Type B pancreatic cell (in vitro differentiated cells): Measurements from ENCODE around the gene SH2D6. TPM values are rescaled to one million over a fixed set of nuclear protein-coding genes. Genes with fewer than 3 reads are reported as not detected.
"Not testable (repeated sequence)": the region's sequence is repeated elsewhere in the genome, so short reads cannot be mapped to it uniquely, and the experiment has no call there.

Experiments
- DNase-seq: peaks from one replicate; pipeline ENCODE4 v3.0.0; 2021; ENCODE audit warnings: mixed read lengths; ENCODE audit not compliant: unreplicated experiment; ENCODE audit errors: extremely low spot score
- H3K27ac Mint-ChIP-seq: 2 replicates; pipeline ENCODE4 v1.8.0; 2021; ENCODE audit warnings: mild to moderate bottlenecking, mixed read lengths
- H3K27me3 Mint-ChIP-seq: 2 replicates; pipeline ENCODE4 v1.8.0; 2021; ENCODE audit warnings: mixed read lengths
- H3K36me3 Mint-ChIP-seq: 2 replicates; pipeline ENCODE4 v1.8.0; 2021; ENCODE audit warnings: mixed read lengths
- H3K4me1 Mint-ChIP-seq: one replicate; pipeline ENCODE4 v1.8.0; 2021; ENCODE audit warnings: mixed read lengths; ENCODE audit not compliant: unreplicated experiment
- H3K4me3 Mint-ChIP-seq: 2 replicates; pipeline ENCODE4 v1.8.0; 2021; ENCODE audit warnings: mild to moderate bottlenecking, mixed read lengths
- H3K9me3 Mint-ChIP-seq: 2 replicates; pipeline ENCODE4 v1.8.0; 2021; ENCODE audit warnings: mixed read lengths
- CTCF ChIP-seq: fragments of 200-600 bp; sonication (generic); conservative IDR thresholded peaks from 2 replicates; pipeline ENCODE4 v1.5.0; 2021; ENCODE audit warnings: antibody characterized with exemption, mild to moderate bottlenecking
- total RNA-seq: library from RNA; stranded (reverse); gene quantifications from 2 replicates; pipeline ENCODE4 v1.2.1, GENCODE V29; 2021; ENCODE audit warnings: low replicate concordance

Gene SH2D6
- total RNA-seq, 1 donor from 2014 or later: 0.97 TPM

- H3K4me3 Mint-ChIP-seq: peak overlapping the region; percentile 25
- TF ChIP-seq CTCF: no peak
These were observed 41.4 kb upstream of the SH2D6 start for GRCh38 chr2:85377083-85377482.

GRCh38 chr2:85378257-85378656, 40.3 kb upstream of the SH2D6 start:
- no peak overlapping the region for H3K27ac Mint-ChIP-seq

More at GRCh38 chr2:85377083-85377482, 41.4 kb upstream of the SH2D6 start:
- no peaks in the 10 kb centered on the region for H3K27me3 Mint-ChIP-seq
- peaks cover 39% of the 10 kb centered on the region for H3K36me3 Mint-ChIP-seq
- H3K4me1 Mint-ChIP-seq: peaks cover 8% of the 10 kb centered on the region
- no peaks in the 10 kb centered on the region for H3K9me3 Mint-ChIP-seq
- DNase-seq: no peak
- no peak overlapping the region for H3K27ac Mint-ChIP-seq

GRCh38 chr2:85380048-85380447, 38.5 kb upstream of the SH2D6 start:
- H3K4me3 Mint-ChIP-seq: no peak overlapping the region
- peaks cover 38% of the 10 kb centered on the region for H3K36me3 Mint-ChIP-seq
- peaks cover 8% of the 10 kb centered on the region for H3K4me1 Mint-ChIP-seq
- DNase-seq: no peak
- H3K9me3 Mint-ChIP-seq: no peaks in the 10 kb centered on the region
- no peak for TF ChIP-seq CTCF
- H3K27ac Mint-ChIP-seq: no peak overlapping the region
- H3K27me3 Mint-ChIP-seq: no peaks in the 10 kb centered on the region

More at GRCh38 chr2:85378257-85378656, 40.3 kb upstream of the SH2D6 start:
- peaks cover 8% of the 10 kb centered on the region for H3K4me1 Mint-ChIP-seq
- no peak for TF ChIP-seq CTCF
- DNase-seq: no peak
- H3K27me3 Mint-ChIP-seq: no peaks in the 10 kb centered on the region
- H3K36me3 Mint-ChIP-seq: peaks cover 37% of the 10 kb centered on the region
- H3K9me3 Mint-ChIP-seq: no peaks in the 10 kb centered on the region
- no peak overlapping the region for H3K4me3 Mint-ChIP-seq

GRCh38 chr2:85383151-85383550, 35.4 kb upstream of the SH2D6 start:
- H3K4me1 Mint-ChIP-seq, H3K4me3 Mint-ChIP-seq, H3K27me3 Mint-ChIP-seq, DNase-seq, H3K9me3 Mint-ChIP-seq, H3K27ac Mint-ChIP-seq: not testable (repeated sequence)
- H3K36me3 Mint-ChIP-seq: peaks cover 33% of the 10 kb centered on the region

- no peak for DNase-seq
- H3K27me3 Mint-ChIP-seq: no peaks in the 10 kb centered on the region
- H3K36me3 Mint-ChIP-seq: peaks cover 26% of the 10 kb centered on the region
- H3K9me3 Mint-ChIP-seq: no peaks in the 10 kb centered on the region
- no peak for TF ChIP-seq CTCF
- no peak overlapping the region for H3K4me3 Mint-ChIP-seq
- H3K4me1 Mint-ChIP-seq: no peaks in the 10 kb centered on the region
- no peak overlapping the region for H3K27ac Mint-ChIP-seq
These were observed 34.7 kb upstream of the SH2D6 start for GRCh38 chr2:85383850-85384249.

GRCh38 chr2:85385746-85386145, 32.8 kb upstream of the SH2D6 start:
- Mint-ChIP-seq H3K4me1 (no peaks in the 10 kb centered on the region), H3K36me3 (peaks cover 15% of the 10 kb centered on the region), H3K27me3 (no peaks in the 10 kb centered on the region), H3K27ac (no peak overlapping the region), H3K9me3 (no peaks in the 10 kb centered on the region), H3K4me3 (no peak overlapping the region)
- no peak for DNase-seq
- no peak for TF ChIP-seq CTCF
